GM23338 (cell line): ENCODE data around the gene CTRB2. TPM values are rescaled to one million over a fixed set of nuclear protein-coding genes. Genes with fewer than 3 reads are reported as not detected.
"Not testable (repeated sequence)": the region's sequence is repeated elsewhere in the genome, so short reads cannot be mapped to it uniquely, and the experiment has no call there.

Source experiments
- ATAC-seq: fragments of 200-7000 bp; cut with Tn5 transposase; 3 replicates; pipeline ENCODE4 v1.9.1; 2020
- DNase-seq: peaks from one replicate; pipeline ENCODE4 v3.0.0-alpha.2; 2015; ENCODE audit warnings: low spot score
- H2AFZ ChIP-seq: fragments of 200-600 bp; sonication (generic); 2 replicates; pipeline ENCODE4 v1.8.0; 2016; ENCODE audit warnings: antibody characterized with exemption, mild to moderate bottlenecking, moderate library complexity
- H3F3A ChIP-seq: fragments of 200-600 bp; sonication (generic); replicated peaks from 2 replicates; pipeline ENCODE4 v1.8.0; 2017; ENCODE audit warnings: antibody characterized with exemption, mixed run types, low read depth
- H3K27ac ChIP-seq: fragments of 200-600 bp; sonication (generic); 2 replicates; pipeline ENCODE4 v1.6.1; 2016; ENCODE audit warnings: low read depth
- H3K27me3 ChIP-seq: fragments of 200-600 bp; sonication (generic); 2 replicates; pipeline ENCODE4 v1.8.0; 2016; ENCODE audit warnings: mild to moderate bottlenecking, mixed run types, moderate library complexity; ENCODE audit not compliant: insufficient read depth
- H3K36me3 ChIP-seq: fragments of 200-600 bp; sonication (generic); 2 replicates; pipeline ENCODE4 v1.8.0; 2016; ENCODE audit warnings: mild to moderate bottlenecking; ENCODE audit not compliant: insufficient read depth
- H3K4me1 ChIP-seq: fragments of 200-600 bp; sonication (generic); 2 replicates; pipeline ENCODE4 v1.8.0; 2016; ENCODE audit warnings: mild to moderate bottlenecking, moderate library complexity; ENCODE audit not compliant: insufficient read depth
- H3K4me2 ChIP-seq: fragments of 200-600 bp; sonication (generic); 2 replicates; pipeline ENCODE4 v1.7.1; 2017; ENCODE audit warnings: mixed run types
- H3K4me3 ChIP-seq: fragments of 200-600 bp; sonication (generic); 2 replicates; pipeline ENCODE4 v1.6.1; 2016; ENCODE audit warnings: mixed run types
- H3K79me2 ChIP-seq: fragments of 200-600 bp; sonication (generic); replicated peaks from 2 replicates; pipeline ENCODE4 v1.8.0; 2017; ENCODE audit warnings: mild to moderate bottlenecking; ENCODE audit not compliant: insufficient read depth
- H3K9me2 ChIP-seq: fragments of 200-600 bp; sonication (generic); 2 replicates; pipeline ENCODE4 v1.8.0; 2017; ENCODE audit not compliant: insufficient read depth
- H4K20me1 ChIP-seq: fragments of 200-600 bp; sonication (generic); replicated peaks from 2 replicates; pipeline ENCODE4 v1.8.0; 2017; ENCODE audit warnings: mild to moderate bottlenecking; ENCODE audit not compliant: insufficient read depth
- H3K27ac Mint-ChIP-seq: 2 replicates; pipeline ENCODE4 v1.8.0; 2020; ENCODE audit warnings: inconsistent platforms, mild to moderate bottlenecking, moderate library complexity, mixed read lengths
- H3K27me3 Mint-ChIP-seq: 3 replicates; pipeline ENCODE4 v1.8.0; 2022; ENCODE audit warnings: low read depth, mild to moderate bottlenecking, moderate library complexity, mixed read lengths, inconsistent platforms; ENCODE audit not compliant: insufficient read depth, poor library complexity
- H3K36me3 Mint-ChIP-seq: 3 replicates; pipeline ENCODE4 v1.8.0; 2021; ENCODE audit warnings: low read depth, mild to moderate bottlenecking, inconsistent platforms, moderate library complexity, mixed read lengths
- H3K4me1 Mint-ChIP-seq: 3 replicates; pipeline ENCODE4 v1.8.0; 2020; ENCODE audit warnings: mild to moderate bottlenecking, inconsistent platforms, mixed read lengths
- H3K4me3 Mint-ChIP-seq: 3 replicates; pipeline ENCODE4 v1.8.0; 2021; ENCODE audit warnings: moderate library complexity, mild to moderate bottlenecking, inconsistent platforms, mixed read lengths
- H3K9me3 Mint-ChIP-seq: 3 replicates; pipeline ENCODE4 v1.8.0; 2020; ENCODE audit warnings: moderate library complexity, mild to moderate bottlenecking, inconsistent platforms, mixed read lengths
- CREB1 ChIP-seq: fragments of 250-450 bp; sonication (Bioruptor Pico); IDR thresholded peaks from 2 replicates; pipeline ENCODE4 v1.5.0; 2020; ENCODE audit warnings: low read depth, mild to moderate bottlenecking, moderate library complexity
- EZH2phosphoT487 ChIP-seq: fragments of 200-600 bp; sonication (generic); IDR thresholded peaks from one replicate; pipeline ENCODE4 v1.8.1; 2018; ENCODE audit warnings: antibody characterized with exemption; ENCODE audit not compliant: unreplicated experiment
- JUNB ChIP-seq: IDR thresholded peaks from one replicate; pipeline ENCODE4 v1.6.1; 2016; ENCODE audit warnings: antibody characterized with exemption; ENCODE audit not compliant: unreplicated experiment
- STAT1 ChIP-seq: IDR thresholded peaks from one replicate; pipeline ENCODE4 v1.6.1; 2016; ENCODE audit warnings: antibody characterized with exemption; ENCODE audit not compliant: unreplicated experiment
- ZNF114 ChIP-seq: fragments of 250-450 bp; sonication (Bioruptor Pico); IDR thresholded peaks from 2 replicates; pipeline ENCODE4 v1.5.0; 2020; ENCODE audit warnings: mild to moderate bottlenecking, moderate library complexity
- ZNF331 ChIP-seq: fragments of 250-450 bp; sonication (Bioruptor Pico); IDR thresholded peaks from 2 replicates; pipeline ENCODE4 v1.5.0; 2020; ENCODE audit warnings: low read depth, mild to moderate bottlenecking, moderate library complexity
- polyA plus RNA-seq: library from polyadenylated mRNA; unstranded; fragments of >200 nt; fragmentation: Nextera tagmentation; extraction: Ambion mirVana; gene quantifications from 2 replicates; pipeline ENCODE4 v1.2.1, GENCODE V29; 2016
- total RNA-seq: library from RNA; depleted of rRNA; stranded (reverse); fragments of >200 nt; shearing (Covaris generic); gene quantifications from 2 replicates; pipeline ENCODE4 v1.2.3, GENCODE V29; 2014
- TF ChIP-seq, protein P1 (sequence below): IDR thresholded peaks from one replicate; pipeline ENCODE4 v1.6.1; 2018; ENCODE audit warnings: antibody characterized with exemption; ENCODE audit not compliant: unreplicated experiment

Gene CTRB2
- total and polyA plus RNA-seq, 2 experiments from 2014 or later = not detected

DNA sequence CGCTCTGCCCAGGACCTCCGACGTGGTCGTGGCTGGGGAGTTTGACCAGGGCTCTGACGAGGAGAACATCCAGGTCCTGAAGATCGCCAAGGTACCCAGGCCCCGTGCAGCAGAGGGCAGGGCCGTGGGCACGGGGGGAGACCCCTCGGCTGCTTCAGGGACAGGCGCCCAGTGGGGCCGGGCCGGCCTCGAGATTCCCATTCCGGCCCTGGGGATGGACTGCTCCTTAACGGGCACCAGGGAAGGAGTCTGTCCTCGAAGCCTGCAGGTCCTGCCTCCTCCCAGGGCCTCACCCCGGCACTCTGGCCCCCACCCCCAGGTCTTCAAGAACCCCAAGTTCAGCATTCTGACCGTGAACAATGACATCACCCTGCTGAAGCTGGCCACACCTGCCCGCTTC lies 16.2 kb upstream of the CTRB2 start:
- H3K27ac Mint-ChIP-seq, H3K9me3 Mint-ChIP-seq, H3K36me3 ChIP-seq, H3K27me3 ChIP-seq, H3K4me3 ChIP-seq, H3K4me1 Mint-ChIP-seq, H4K20me1 ChIP-seq, H2AFZ ChIP-seq, H3K4me2 ChIP-seq, DNase-seq, H3K36me3 Mint-ChIP-seq, H3K4me3 Mint-ChIP-seq, H3K79me2 ChIP-seq, ATAC-seq, H3K27ac ChIP-seq, H3F3A ChIP-seq, H3K9me2 ChIP-seq, H3K4me1 ChIP-seq: not testable (repeated sequence)
- peaks cover 13% of the 10 kb centered on the region for H3K27me3 Mint-ChIP-seq

DNA sequence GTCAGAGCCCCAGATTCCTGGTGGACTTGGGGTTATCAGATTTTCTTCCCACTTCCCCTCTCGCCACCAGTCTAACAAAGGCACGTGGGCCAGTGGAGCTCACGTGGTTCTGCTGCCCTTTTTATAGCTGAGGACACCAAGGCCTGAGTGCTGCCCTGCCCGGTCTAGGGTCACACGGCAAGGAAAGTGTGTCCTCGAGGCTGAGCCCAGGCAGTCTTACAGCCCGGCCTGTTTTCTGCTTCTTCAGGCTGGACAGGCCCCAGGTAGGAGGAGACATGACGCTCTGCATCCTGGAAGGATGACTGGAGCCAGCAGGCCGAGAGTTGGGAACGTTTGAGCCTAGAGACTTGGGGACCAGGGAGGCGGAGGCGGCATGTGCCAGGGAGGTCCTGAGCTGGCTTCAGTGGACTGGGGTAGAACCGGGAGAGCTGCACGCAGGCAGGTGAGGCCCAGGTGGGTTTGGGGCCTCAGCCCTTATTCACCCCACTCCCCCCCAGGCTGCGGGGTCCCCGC lies 15.4 kb upstream of the CTRB2 start:
- Histone ChIP-seq H3K36me3 (no peaks in the 10 kb centered on the region), H3K4me2 (no peak overlapping the region), H4K20me1 (no peaks in the 10 kb centered on the region), H3K4me3 (no peak overlapping the region), H3K79me2 (no peaks in the 10 kb centered on the region), H2AFZ (0 out of 2 replicates have a peak overlapping the region, but pooled peaks have one; percentile 38), H3K27ac (no peak overlapping the region), H3K9me2 (no peaks in the 10 kb centered on the region), H3K27me3 (no peaks in the 10 kb centered on the region), H3F3A (peaks cover under 1% of the 10 kb centered on the region; the same call in 1 of the 2 replicates), H3K4me1 (no peaks in the 10 kb centered on the region)
- peaks cover 6% of the 10 kb centered on the region for H3K27me3 Mint-ChIP-seq
- no peak overlapping the region; the same call in 2 of the 3 replicates for H3K4me3 Mint-ChIP-seq
- H3K36me3 Mint-ChIP-seq = peaks cover under 1% of the 10 kb centered on the region; the same call in 1 of the 3 replicates
- no peak for ATAC-seq
- peaks cover 3% of the 10 kb centered on the region; the same call in 2 of the 3 replicates for H3K4me1 Mint-ChIP-seq
- H3K9me3 Mint-ChIP-seq = no peaks in the 10 kb centered on the region; the same call in 2 of the 3 replicates
- peak; percentile 25 for DNase-seq
- H3K27ac Mint-ChIP-seq = no peak overlapping the region
- TF ChIP-seq STAT1 (no peak), EZH2phosphoT487 (no peak), JUNB (no peak)
- TF ChIP-seq, protein P1, sequence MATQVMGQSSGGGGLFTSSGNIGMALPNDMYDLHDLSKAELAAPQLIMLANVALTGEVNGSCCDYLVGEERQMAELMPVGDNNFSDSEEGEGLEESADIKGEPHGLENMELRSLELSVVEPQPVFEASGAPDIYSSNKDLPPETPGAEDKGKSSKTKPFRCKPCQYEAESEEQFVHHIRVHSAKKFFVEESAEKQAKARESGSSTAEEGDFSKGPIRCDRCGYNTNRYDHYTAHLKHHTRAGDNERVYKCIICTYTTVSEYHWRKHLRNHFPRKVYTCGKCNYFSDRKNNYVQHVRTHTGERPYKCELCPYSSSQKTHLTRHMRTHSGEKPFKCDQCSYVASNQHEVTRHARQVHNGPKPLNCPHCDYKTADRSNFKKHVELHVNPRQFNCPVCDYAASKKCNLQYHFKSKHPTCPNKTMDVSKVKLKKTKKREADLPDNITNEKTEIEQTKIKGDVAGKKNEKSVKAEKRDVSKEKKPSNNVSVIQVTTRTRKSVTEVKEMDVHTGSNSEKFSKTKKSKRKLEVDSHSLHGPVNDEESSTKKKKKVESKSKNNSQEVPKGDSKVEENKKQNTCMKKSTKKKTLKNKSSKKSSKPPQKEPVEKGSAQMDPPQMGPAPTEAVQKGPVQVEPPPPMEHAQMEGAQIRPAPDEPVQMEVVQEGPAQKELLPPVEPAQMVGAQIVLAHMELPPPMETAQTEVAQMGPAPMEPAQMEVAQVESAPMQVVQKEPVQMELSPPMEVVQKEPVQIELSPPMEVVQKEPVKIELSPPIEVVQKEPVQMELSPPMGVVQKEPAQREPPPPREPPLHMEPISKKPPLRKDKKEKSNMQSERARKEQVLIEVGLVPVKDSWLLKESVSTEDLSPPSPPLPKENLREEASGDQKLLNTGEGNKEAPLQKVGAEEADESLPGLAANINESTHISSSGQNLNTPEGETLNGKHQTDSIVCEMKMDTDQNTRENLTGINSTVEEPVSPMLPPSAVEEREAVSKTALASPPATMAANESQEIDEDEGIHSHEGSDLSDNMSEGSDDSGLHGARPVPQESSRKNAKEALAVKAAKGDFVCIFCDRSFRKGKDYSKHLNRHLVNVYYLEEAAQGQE = no peak

DNA sequence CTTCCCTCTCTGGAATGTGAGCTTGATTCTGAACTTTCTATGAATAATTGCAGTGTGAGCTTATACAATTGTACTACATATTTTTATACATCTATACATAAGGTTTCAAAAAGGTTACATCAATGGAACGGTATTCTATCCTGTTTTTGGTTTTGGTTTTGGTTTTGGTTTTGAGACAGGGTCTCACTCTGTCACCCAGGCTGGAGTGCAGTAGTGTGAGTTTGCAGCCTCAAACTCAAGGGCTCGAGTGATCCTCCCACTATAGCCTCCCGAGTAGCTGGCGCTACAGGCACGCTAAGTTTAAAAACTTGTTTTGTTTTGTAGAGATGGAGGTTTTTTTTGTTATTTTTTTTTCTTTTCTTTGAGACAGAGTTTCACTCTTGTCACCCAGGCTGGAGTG lies 12.9 kb upstream of the CTRB2 start:
- Mint-ChIP-seq H3K9me3 (no peaks in the 10 kb centered on the region; the same call in 2 of the 3 replicates), H3K4me3 (no peak overlapping the region), H3K27ac (no peak overlapping the region), H3K4me1 (no peaks in the 10 kb centered on the region), H3K36me3 (no peaks in the 10 kb centered on the region), H3K27me3 (peaks cover 2% of the 10 kb centered on the region)
- Histone ChIP-seq H3K4me3 (no peak overlapping the region), H3K9me2 (no peaks in the 10 kb centered on the region), H3K4me1 (no peaks in the 10 kb centered on the region), H3F3A (no peaks in the 10 kb centered on the region), H3K27ac (no peak overlapping the region), H4K20me1 (no peaks in the 10 kb centered on the region), H2AFZ (no peak overlapping the region), H3K79me2 (no peaks in the 10 kb centered on the region), H3K36me3 (no peaks in the 10 kb centered on the region), H3K27me3 (no peaks in the 10 kb centered on the region), H3K4me2 (no peak overlapping the region)
- no peak for TF ChIP-seq ZNF331
- TF ChIP-seq, protein P1 = no peak
- TF ChIP-seq STAT1 = no peak
- TF ChIP-seq ZNF114 = no peak
- TF ChIP-seq CREB1 (CRISPR knock-in tag) = no peak
- no peak for ATAC-seq
- no peak for DNase-seq
